GM23338 (cell line): ENCODE measurements around the gene GSTP1. TPM values are rescaled to one million over a fixed set of nuclear protein-coding genes. Genes with fewer than 3 reads are reported as not detected.
A peak's percentile ranks its signal among the peaks of the same experiment; 100 is the strongest.

Experiments
- ATAC-seq: fragments of 200-7000 bp; cut with Tn5 transposase; 3 replicates; pipeline ENCODE4 v1.9.1; 2020
- DNase-seq: peaks from one replicate; pipeline ENCODE4 v3.0.0-alpha.2; 2015; ENCODE audit warnings: low spot score
- H2AFZ ChIP-seq: fragments of 200-600 bp; sonication (generic); 2 replicates; pipeline ENCODE4 v1.8.0; 2016; ENCODE audit warnings: antibody characterized with exemption, mild to moderate bottlenecking, moderate library complexity
- H3F3A ChIP-seq: fragments of 200-600 bp; sonication (generic); replicated peaks from 2 replicates; pipeline ENCODE4 v1.8.0; 2017; ENCODE audit warnings: antibody characterized with exemption, mixed run types, low read depth
- H3K27ac ChIP-seq: fragments of 200-600 bp; sonication (generic); 2 replicates; pipeline ENCODE4 v1.6.1; 2016; ENCODE audit warnings: low read depth
- H3K27me3 ChIP-seq: fragments of 200-600 bp; sonication (generic); 2 replicates; pipeline ENCODE4 v1.8.0; 2016; ENCODE audit warnings: mild to moderate bottlenecking, mixed run types, moderate library complexity; ENCODE audit not compliant: insufficient read depth
- H3K36me3 ChIP-seq: fragments of 200-600 bp; sonication (generic); 2 replicates; pipeline ENCODE4 v1.8.0; 2016; ENCODE audit warnings: mild to moderate bottlenecking; ENCODE audit not compliant: insufficient read depth
- H3K4me1 ChIP-seq: fragments of 200-600 bp; sonication (generic); 2 replicates; pipeline ENCODE4 v1.8.0; 2016; ENCODE audit warnings: mild to moderate bottlenecking, moderate library complexity; ENCODE audit not compliant: insufficient read depth
- H3K4me2 ChIP-seq: fragments of 200-600 bp; sonication (generic); 2 replicates; pipeline ENCODE4 v1.7.1; 2017; ENCODE audit warnings: mixed run types
- H3K4me3 ChIP-seq: fragments of 200-600 bp; sonication (generic); 2 replicates; pipeline ENCODE4 v1.6.1; 2016; ENCODE audit warnings: mixed run types
- H3K79me2 ChIP-seq: fragments of 200-600 bp; sonication (generic); replicated peaks from 2 replicates; pipeline ENCODE4 v1.8.0; 2017; ENCODE audit warnings: mild to moderate bottlenecking; ENCODE audit not compliant: insufficient read depth
- H3K9me2 ChIP-seq: fragments of 200-600 bp; sonication (generic); 2 replicates; pipeline ENCODE4 v1.8.0; 2017; ENCODE audit not compliant: insufficient read depth
- H4K20me1 ChIP-seq: fragments of 200-600 bp; sonication (generic); replicated peaks from 2 replicates; pipeline ENCODE4 v1.8.0; 2017; ENCODE audit warnings: mild to moderate bottlenecking; ENCODE audit not compliant: insufficient read depth
- H3K27ac Mint-ChIP-seq: 2 replicates; pipeline ENCODE4 v1.8.0; 2020; ENCODE audit warnings: inconsistent platforms, mild to moderate bottlenecking, moderate library complexity, mixed read lengths
- H3K27me3 Mint-ChIP-seq: 3 replicates; pipeline ENCODE4 v1.8.0; 2022; ENCODE audit warnings: low read depth, mild to moderate bottlenecking, moderate library complexity, mixed read lengths, inconsistent platforms; ENCODE audit not compliant: insufficient read depth, poor library complexity
- H3K36me3 Mint-ChIP-seq: 3 replicates; pipeline ENCODE4 v1.8.0; 2021; ENCODE audit warnings: low read depth, mild to moderate bottlenecking, inconsistent platforms, moderate library complexity, mixed read lengths
- H3K4me1 Mint-ChIP-seq: 3 replicates; pipeline ENCODE4 v1.8.0; 2020; ENCODE audit warnings: mild to moderate bottlenecking, inconsistent platforms, mixed read lengths
- H3K4me3 Mint-ChIP-seq: 3 replicates; pipeline ENCODE4 v1.8.0; 2021; ENCODE audit warnings: moderate library complexity, mild to moderate bottlenecking, inconsistent platforms, mixed read lengths
- H3K9me3 Mint-ChIP-seq: 3 replicates; pipeline ENCODE4 v1.8.0; 2020; ENCODE audit warnings: moderate library complexity, mild to moderate bottlenecking, inconsistent platforms, mixed read lengths
- CREB1 ChIP-seq: fragments of 250-450 bp; sonication (Bioruptor Pico); IDR thresholded peaks from 2 replicates; pipeline ENCODE4 v1.5.0; 2020; ENCODE audit warnings: low read depth, mild to moderate bottlenecking, moderate library complexity
- EZH2phosphoT487 ChIP-seq: fragments of 200-600 bp; sonication (generic); IDR thresholded peaks from one replicate; pipeline ENCODE4 v1.8.1; 2018; ENCODE audit warnings: antibody characterized with exemption; ENCODE audit not compliant: unreplicated experiment
- NANOG ChIP-seq: IDR thresholded peaks from 2 replicates; pipeline ENCODE4 v1.6.1; 2016; ENCODE audit warnings: antibody characterized with exemption, borderline replicate concordance
- POLR2AphosphoS5 ChIP-seq: IDR thresholded peaks from 2 replicates; pipeline ENCODE4 v1.6.1; 2016; ENCODE audit warnings: antibody characterized with exemption, low read depth
- ZNF114 ChIP-seq: fragments of 250-450 bp; sonication (Bioruptor Pico); IDR thresholded peaks from 2 replicates; pipeline ENCODE4 v1.5.0; 2020; ENCODE audit warnings: mild to moderate bottlenecking, moderate library complexity
- ZNF331 ChIP-seq: fragments of 250-450 bp; sonication (Bioruptor Pico); IDR thresholded peaks from 2 replicates; pipeline ENCODE4 v1.5.0; 2020; ENCODE audit warnings: low read depth, mild to moderate bottlenecking, moderate library complexity
- polyA plus RNA-seq: library from polyadenylated mRNA; unstranded; fragments of >200 nt; fragmentation: Nextera tagmentation; extraction: Ambion mirVana; gene quantifications from 2 replicates; pipeline ENCODE4 v1.2.1, GENCODE V29; 2016
- total RNA-seq: library from RNA; depleted of rRNA; stranded (reverse); fragments of >200 nt; shearing (Covaris generic); gene quantifications from 2 replicates; pipeline ENCODE4 v1.2.3, GENCODE V29; 2014
- TF ChIP-seq, protein P1 (sequence below): fragments of 250-450 bp; sonication (Bioruptor Pico); IDR thresholded peaks from 2 replicates; pipeline ENCODE4 v1.5.0; 2020; ENCODE audit warnings: mild to moderate bottlenecking, moderate library complexity
- TF ChIP-seq, protein P2 (sequence below): IDR thresholded peaks from one replicate; pipeline ENCODE4 v1.6.1; 2018; ENCODE audit warnings: antibody characterized with exemption; ENCODE audit not compliant: unreplicated experiment
- TF ChIP-seq, protein P3 (sequence below): IDR thresholded peaks from 2 replicates; pipeline ENCODE4 v1.6.1; 2016; ENCODE audit warnings: antibody characterized with exemption

The GSTP1 gene
- total and polyA plus RNA-seq, 2 experiments from 2014 or later: 1,776 to 1,881 TPM

DNA sequence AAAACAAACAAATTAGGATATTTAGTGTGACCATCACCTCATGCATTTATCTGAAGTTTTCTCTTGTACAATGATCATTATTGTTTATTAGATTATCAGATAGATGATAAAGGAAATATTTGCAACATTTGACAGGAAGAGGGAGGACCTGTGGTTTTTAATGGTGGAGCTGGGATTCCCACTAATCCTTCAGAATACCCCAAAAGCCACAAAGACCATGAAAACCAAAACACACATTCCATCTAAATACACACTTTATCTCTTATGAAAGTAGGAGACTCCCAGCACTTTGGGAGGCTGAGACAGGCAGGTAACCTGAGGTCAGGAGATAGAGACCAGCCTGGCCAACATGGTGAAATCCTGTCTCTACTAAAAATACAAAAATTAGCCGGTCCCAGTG is 15.5 kb downstream of the GSTP1 start (continued):
- TF ChIP-seq, protein P1, sequence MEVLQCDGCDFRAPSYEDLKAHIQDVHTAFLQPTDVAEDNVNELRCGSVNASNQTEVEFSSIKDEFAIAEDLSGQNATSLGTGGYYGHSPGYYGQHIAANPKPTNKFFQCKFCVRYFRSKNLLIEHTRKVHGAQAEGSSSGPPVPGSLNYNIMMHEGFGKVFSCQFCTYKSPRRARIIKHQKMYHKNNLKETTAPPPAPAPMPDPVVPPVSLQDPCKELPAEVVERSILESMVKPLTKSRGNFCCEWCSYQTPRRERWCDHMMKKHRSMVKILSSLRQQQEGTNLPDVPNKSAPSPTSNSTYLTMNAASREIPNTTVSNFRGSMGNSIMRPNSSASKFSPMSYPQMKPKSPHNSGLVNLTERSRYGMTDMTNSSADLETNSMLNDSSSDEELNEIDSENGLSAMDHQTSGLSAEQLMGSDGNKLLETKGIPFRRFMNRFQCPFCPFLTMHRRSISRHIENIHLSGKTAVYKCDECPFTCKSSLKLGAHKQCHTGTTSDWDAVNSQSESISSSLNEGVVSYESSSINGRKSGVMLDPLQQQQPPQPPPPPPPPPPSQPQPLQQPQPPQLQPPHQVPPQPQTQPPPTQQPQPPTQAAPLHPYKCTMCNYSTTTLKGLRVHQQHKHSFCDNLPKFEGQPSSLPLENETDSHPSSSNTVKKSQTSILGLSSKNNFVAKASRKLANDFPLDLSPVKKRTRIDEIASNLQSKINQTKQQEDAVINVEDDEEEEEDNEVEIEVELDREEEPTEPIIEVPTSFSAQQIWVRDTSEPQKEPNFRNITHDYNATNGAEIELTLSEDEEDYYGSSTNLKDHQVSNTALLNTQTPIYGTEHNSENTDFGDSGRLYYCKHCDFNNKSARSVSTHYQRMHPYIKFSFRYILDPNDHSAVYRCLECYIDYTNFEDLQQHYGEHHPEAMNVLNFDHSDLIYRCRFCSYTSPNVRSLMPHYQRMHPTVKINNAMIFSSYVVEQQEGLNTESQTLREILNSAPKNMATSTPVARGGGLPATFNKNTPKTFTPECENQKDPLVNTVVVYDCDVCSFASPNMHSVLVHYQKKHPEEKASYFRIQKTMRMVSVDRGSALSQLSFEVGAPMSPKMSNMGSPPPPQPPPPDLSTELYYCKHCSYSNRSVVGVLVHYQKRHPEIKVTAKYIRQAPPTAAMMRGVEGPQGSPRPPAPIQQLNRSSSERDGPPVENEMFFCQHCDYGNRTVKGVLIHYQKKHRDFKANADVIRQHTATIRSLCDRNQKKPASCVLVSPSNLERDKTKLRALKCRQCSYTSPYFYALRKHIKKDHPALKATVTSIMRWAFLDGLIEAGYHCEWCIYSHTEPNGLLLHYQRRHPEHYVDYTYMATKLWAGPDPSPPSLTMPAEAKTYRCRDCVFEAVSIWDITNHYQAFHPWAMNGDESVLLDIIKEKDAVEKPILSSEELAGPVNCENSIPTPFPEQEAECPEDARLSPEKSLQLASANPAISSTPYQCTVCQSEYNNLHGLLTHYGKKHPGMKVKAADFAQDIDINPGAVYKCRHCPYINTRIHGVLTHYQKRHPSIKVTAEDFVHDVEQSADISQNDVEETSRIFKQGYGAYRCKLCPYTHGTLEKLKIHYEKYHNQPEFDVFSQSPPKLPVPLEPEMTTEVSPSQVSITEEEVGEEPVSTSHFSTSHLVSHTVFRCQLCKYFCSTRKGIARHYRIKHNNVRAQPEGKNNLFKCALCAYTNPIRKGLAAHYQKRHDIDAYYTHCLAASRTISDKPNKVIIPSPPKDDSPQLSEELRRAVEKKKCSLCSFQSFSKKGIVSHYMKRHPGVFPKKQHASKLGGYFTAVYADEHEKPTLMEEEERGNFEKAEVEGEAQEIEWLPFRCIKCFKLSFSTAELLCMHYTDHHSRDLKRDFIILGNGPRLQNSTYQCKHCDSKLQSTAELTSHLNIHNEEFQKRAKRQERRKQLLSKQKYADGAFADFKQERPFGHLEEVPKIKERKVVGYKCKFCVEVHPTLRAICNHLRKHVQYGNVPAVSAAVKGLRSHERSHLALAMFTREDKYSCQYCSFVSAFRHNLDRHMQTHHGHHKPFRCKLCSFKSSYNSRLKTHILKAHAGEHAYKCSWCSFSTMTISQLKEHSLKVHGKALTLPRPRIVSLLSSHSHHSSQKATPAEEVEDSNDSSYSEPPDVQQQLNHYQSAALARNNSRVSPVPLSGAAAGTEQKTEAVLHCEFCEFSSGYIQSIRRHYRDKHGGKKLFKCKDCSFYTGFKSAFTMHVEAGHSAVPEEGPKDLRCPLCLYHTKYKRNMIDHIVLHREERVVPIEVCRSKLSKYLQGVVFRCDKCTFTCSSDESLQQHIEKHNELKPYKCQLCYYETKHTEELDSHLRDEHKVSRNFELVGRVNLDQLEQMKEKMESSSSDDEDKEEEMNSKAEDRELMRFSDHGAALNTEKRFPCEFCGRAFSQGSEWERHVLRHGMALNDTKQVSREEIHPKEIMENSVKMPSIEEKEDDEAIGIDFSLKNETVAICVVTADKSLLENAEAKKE (CRISPR knock-in tag): no peak
- no peak for TF ChIP-seq CREB1 (CRISPR knock-in tag)
- TF ChIP-seq POLR2AphosphoS5: no peak
- no peak for TF ChIP-seq ZNF331 (CRISPR knock-in tag)
- TF ChIP-seq ZNF114 (CRISPR knock-in tag): no peak
- no peak for TF ChIP-seq NANOG
- TF ChIP-seq EZH2phosphoT487: no peak

DNA sequence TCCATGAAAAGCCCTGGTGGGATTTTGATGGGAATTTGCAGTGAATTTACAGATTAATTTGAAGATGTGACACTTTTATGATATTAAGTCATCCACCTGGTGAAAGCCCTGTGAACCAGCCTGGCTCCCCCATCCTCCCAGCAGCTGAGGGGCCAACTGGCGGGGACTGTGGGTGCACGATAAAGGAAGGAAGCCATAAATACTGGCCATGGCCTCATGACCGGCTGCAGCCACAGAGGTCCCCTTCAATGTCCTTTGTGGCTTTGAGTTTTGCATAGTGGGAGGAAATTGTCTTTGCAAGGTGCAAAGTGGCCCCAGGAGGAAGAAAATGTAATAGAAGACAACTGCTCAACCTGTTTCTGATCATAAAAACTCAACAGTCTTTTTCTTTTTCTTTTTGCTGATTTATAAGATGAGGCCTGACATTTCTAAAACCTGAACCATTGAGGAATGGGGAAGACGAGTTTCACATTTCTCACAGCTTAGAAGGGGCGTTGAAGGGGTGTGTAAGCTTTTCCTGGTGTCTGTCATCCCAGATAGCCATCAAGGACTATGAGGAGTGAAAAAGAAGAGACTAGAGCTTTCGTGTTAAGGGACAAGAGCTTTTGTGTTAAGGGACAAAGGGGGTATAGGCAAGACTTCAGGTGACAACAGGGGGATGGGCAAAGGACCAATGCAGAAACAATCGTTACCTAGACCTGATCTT is 16.9 kb downstream of the GSTP1 start:
- peak overlapping the region; percentile 48; the same call in 1 of the 2 replicates for H2AFZ ChIP-seq
- H3K4me3 Mint-ChIP-seq: no peak overlapping the region
- no peak overlapping the region for H3K4me3 ChIP-seq
- TF ChIP-seq POLR2AphosphoS5 (no peak), CREB1 (CRISPR knock-in tag) (no peak)
- TF ChIP-seq, protein P2, sequence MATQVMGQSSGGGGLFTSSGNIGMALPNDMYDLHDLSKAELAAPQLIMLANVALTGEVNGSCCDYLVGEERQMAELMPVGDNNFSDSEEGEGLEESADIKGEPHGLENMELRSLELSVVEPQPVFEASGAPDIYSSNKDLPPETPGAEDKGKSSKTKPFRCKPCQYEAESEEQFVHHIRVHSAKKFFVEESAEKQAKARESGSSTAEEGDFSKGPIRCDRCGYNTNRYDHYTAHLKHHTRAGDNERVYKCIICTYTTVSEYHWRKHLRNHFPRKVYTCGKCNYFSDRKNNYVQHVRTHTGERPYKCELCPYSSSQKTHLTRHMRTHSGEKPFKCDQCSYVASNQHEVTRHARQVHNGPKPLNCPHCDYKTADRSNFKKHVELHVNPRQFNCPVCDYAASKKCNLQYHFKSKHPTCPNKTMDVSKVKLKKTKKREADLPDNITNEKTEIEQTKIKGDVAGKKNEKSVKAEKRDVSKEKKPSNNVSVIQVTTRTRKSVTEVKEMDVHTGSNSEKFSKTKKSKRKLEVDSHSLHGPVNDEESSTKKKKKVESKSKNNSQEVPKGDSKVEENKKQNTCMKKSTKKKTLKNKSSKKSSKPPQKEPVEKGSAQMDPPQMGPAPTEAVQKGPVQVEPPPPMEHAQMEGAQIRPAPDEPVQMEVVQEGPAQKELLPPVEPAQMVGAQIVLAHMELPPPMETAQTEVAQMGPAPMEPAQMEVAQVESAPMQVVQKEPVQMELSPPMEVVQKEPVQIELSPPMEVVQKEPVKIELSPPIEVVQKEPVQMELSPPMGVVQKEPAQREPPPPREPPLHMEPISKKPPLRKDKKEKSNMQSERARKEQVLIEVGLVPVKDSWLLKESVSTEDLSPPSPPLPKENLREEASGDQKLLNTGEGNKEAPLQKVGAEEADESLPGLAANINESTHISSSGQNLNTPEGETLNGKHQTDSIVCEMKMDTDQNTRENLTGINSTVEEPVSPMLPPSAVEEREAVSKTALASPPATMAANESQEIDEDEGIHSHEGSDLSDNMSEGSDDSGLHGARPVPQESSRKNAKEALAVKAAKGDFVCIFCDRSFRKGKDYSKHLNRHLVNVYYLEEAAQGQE: no peak
- TF ChIP-seq, protein P3, sequence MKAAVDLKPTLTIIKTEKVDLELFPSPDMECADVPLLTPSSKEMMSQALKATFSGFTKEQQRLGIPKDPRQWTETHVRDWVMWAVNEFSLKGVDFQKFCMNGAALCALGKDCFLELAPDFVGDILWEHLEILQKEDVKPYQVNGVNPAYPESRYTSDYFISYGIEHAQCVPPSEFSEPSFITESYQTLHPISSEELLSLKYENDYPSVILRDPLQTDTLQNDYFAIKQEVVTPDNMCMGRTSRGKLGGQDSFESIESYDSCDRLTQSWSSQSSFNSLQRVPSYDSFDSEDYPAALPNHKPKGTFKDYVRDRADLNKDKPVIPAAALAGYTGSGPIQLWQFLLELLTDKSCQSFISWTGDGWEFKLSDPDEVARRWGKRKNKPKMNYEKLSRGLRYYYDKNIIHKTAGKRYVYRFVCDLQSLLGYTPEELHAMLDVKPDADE: no peak

More for the DNA sequence above, 16.9 kb downstream of the GSTP1 start:
- H3K4me1 ChIP-seq: peaks cover 17% of the 10 kb centered on the region
- H3K27ac Mint-ChIP-seq: no peak overlapping the region
- ATAC-seq (no peak), DNase-seq (no peak)
- H3K36me3 ChIP-seq: no peaks in the 10 kb centered on the region; the same call in 1 of the 2 replicates
- H3K9me2 ChIP-seq: 0 out of 2 replicates have a peak, but pooled peaks cover 2% of the 10 kb centered on the region
- H3K27me3 Mint-ChIP-seq: peaks cover 2% of the 10 kb centered on the region
- peaks cover 24% of the 10 kb centered on the region for H3K9me3 Mint-ChIP-seq
- H3K36me3 Mint-ChIP-seq: no peaks in the 10 kb centered on the region; the same call in 1 of the 3 replicates
- 0 out of 2 replicates have a peak, but pooled peaks cover 6% of the 10 kb centered on the region for H3F3A ChIP-seq
- H3K27me3 ChIP-seq: no peaks in the 10 kb centered on the region
- H3K4me1 Mint-ChIP-seq: peaks cover 15% of the 10 kb centered on the region
- no peaks in the 10 kb centered on the region for H3K79me2 ChIP-seq
- H3K27ac ChIP-seq: no peak overlapping the region
- H3K4me2 ChIP-seq: no peak overlapping the region
- H4K20me1 ChIP-seq: no peaks in the 10 kb centered on the region
